GM19467 (cell line): Measurements from ENCODE around the gene BICD2.
"Not testable (repeated sequence)": the region's sequence is repeated elsewhere in the genome, so short reads cannot be mapped to it uniquely, and the experiment has no call there.

Source experiments
- ATAC-seq: cut with Tn5 transposase; IDR thresholded peaks from one replicate; pipeline ENCODE4 v1.9.1; 2021; ENCODE audit warnings: mild to moderate bottlenecking, moderate library complexity; ENCODE audit not compliant: unreplicated experiment

The BICD2 gene

GRCh38 chr9:92771309-92771708 is 6.7 kb upstream of the BICD2 start:
- ATAC-seq, result no peak

GRCh38 chr9:92770360-92770995 is 5.8 kb upstream of the BICD2 start:
- no peak for ATAC-seq

DNA sequence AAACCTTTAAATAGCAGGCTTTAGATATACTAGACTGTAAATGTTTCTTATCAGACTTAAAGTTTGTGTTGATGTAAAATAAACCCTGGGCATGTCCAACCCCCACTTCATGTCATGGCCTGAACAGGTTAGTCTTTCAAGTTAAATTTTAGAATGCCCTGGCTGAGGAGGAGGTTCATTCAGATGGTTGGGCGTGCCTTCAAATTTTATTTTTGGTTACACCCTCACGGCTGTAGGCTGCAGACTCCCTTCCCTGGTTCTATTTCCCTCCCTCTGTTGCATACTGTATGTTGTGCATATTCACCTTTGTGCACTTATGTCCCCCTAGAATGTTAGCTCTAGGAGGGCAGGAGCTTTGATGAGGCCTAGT is 5.3 kb upstream of the BICD2 start:
- no peak for ATAC-seq

DNA sequence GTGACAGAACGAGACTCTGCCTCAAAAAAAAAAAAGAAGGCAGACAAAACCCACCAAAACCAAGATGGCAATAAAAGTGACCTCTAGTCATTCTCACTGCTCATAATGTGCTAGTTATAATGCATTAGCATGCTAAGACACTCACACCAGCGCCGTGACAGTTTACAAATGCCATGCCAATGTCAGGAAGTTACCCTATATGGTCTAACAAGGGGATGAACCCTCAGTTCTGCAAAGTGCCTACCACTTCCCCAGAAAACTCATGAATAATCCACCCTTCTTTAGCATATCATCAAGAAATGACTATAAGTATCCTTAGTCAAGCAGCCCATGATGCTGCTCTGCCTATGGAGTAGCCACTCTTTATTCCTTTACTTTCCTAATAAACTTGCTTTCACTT is 4.7 kb upstream of the BICD2 start:
- ATAC-seq, result no peak

- ATAC-seq, result not testable (repeated sequence)
Measured at GRCh38 chr9:92768816-92769215, 4.2 kb upstream of the BICD2 start.

DNA sequence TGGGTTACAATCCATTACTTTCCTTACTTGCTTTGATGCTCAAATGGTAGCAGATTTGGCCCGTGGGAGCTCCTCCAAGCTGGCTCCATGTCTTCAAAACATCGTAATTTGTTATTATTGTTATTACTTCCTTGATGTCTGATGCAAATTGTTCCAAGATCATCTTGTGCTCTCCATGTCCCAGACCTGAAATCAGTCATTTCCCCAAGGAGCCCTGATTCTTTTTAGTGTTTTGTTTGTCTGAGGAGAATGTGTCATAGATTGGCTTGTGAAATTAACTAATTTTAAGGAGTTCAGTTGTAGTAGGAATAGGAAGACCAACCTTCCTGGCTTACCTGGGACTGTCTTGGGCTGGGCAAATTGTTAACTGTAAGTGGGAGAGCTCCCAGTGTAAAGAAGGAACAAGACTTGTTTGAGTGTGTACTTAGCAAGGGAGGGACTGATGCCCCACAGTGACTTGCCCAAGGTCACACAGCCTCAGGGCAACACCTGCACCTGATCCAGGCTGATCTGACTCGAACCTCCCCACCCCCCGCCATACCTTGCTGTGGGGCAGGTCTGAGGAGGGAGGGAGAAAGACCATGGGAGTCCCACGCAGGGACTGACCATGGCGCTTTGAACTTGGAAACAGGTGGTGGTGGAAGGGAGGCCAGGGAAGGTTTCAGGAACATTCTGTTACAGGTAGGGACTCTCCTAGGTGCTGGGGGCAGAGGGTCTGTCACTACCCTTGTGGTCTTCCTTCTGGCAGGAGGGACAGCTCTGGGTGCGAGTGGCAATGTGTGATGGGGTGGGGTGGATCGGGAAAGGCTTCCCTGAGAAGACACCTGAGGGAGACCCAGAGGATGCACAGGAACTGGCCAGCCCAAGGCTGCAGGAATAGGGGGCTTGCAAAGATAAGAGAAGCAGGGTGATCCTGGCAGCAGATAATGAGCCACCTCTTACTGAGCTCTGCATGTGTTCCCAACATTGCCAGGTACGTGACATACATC is 2.7 kb upstream of the BICD2 start:
- ATAC-seq, result no peak

GRCh38 chr9:92764988-92765936 is 629 bp upstream of the BICD2 start:
- peak; percentile 91 for ATAC-seq

GRCh38 chr9:92763721-92764380 is 782 bp downstream of the BICD2 start:
- no peak for ATAC-seq

GRCh38 chr9:92762781-92763708 is 1.6 kb downstream of the BICD2 start:
- ATAC-seq, result no peak

DNA sequence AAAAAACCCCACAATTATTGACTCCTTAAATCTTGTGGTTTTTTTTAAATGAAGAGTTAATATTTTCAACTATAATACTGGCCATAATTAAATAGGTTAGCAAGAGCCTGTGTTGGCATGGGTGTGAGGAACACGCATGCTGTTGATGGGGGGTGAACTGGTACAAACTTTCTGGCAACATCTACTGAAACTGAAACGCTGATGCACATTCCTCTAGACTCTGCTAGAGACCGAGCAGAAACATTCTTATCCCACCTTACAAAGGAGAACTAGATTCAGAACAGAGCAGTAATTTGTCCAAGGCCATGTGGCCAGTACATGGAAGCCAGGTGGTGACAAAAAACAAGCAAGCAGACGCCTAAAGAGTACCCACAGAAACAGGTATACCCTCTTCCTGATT is 2.4 kb downstream of the BICD2 start:
- no peak for ATAC-seq

GRCh38 chr9:92761686-92762085 is 2.9 kb downstream of the BICD2 start:
- no peak for ATAC-seq

DNA sequence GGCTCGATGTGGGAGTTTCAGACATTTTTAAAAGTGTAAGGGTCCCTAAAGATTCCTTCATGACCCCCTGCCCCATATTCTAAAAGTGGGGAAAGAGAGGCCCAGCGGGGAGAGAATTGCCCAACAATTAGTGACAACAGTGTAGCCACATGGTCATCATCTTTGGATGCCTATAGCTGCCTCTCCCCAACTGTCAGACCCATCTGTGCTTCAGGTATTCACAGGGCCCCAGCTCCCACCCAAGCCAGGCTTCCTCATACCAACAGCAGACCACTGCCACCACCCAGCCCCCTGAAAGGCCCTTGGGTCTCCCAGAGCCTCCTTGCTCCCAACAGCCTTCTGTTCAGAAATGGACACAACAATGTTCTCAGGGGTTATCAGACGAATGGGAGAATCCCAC is 4.1 kb downstream of the BICD2 start:
- ATAC-seq, result no peak

- no peak for ATAC-seq
Measured at GRCh38 chr9:92760070-92760469, 4.6 kb downstream of the BICD2 start.

DNA sequence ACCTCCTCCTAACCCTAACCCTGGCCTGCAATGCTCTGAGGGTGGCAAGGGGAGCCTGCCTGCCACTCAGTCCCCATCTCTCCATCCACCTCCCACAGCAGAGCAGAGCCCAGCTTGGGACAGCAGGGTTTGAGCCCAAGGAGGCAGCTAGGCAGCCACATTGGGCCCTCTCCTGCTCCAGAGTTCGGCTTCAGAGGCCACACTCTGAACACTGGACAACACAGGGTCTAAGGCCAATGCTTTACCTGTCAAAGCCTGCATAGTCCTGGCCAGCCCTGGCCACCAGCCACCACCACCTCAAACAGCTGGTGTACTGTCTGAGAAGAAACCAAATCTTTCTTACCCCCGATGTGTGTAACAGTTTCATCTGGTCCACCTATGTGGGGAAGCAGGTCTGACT is 5.2 kb downstream of the BICD2 start:
- no peak for ATAC-seq

GRCh38 chr9:92756792-92757191 is 7.8 kb downstream of the BICD2 start:
- ATAC-seq, result no peak

DNA sequence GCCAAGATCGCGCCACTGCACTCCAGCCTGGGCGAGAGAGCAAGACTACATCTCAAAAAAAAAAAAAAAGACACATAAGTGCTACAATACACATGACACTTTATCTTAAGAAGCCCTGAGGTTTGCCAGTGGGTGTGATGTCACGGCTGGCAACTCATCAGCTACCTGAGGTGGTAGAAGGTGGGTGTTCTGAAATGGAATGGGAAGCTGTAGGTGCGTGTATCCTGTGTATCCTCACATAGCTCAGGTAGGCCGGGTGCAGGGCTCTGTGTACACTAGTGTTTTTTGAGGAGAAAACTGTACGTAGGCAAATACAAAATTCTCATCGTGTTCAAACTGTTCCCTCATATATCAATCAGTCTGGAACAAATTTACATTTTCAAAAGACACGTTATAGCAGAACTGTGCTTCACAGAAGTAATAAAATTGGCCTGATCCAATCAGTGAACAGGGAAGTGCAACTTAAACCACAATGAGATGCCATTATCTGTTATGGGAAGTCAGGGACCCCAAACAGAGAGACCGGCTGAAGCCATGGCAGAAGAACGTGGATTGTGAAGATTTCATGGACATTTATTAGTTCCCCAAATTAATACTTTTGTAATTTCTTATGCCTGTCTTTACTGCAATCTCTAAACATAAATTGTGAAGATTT is 10.4 kb downstream of the BICD2 start:
- no peak for ATAC-seq

- no peak for ATAC-seq
Measured at GRCh38 chr9:92752812-92753404, 11.7 kb downstream of the BICD2 start.

DNA sequence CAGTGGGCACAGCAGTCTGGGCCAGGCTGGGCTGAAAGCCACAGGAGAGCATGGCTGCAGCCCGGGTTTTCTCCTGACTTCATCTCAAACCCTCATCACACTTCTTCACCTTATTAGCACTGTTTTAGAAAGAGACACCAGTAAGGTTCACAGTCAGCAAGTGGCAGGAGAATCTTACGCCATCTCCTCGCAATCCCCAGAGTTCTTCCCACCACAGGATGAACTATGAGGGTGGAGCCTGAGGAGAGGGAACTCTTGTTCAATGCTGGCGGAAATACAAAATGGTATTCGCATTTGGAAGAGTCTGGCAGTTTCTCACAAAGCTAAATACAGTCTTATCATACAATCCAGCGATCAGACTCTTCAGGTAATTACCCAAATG is 14.7 kb downstream of the BICD2 start:
- ATAC-seq, result no peak
